Endothelial cell of umbilical vein (primary cell): ENCODE measurements around the gene KRTAP10-9.

Experiments
- EZH2 ChIP-seq: IDR thresholded peaks from 2 replicates; pipeline ENCODE4 v1.6.1; 2012; ENCODE audit warnings: borderline replicate concordance, low read depth, mild to moderate bottlenecking, moderate library complexity, low read length, inconsistent platforms; ENCODE audit not compliant: severe bottlenecking
- FOS ChIP-seq: IDR thresholded peaks from 2 replicates; pipeline ENCODE4 v1.6.1; 2011; ENCODE audit warnings: mild to moderate bottlenecking, low read length, moderate library complexity, borderline replicate concordance; ENCODE audit not compliant: insufficient read depth
- GATA2 ChIP-seq: IDR thresholded peaks from 2 replicates; pipeline ENCODE4 v1.7.0; 2011; ENCODE audit warnings: low read depth, mild to moderate bottlenecking, moderate library complexity, mixed read lengths, low read length; ENCODE audit not compliant: insufficient read length, insufficient read depth
- MYC ChIP-seq: IDR thresholded peaks from one replicate; pipeline ENCODE4 v1.6.1; 2011; ENCODE audit warnings: mild to moderate bottlenecking, low read depth, low read length
- POLR2A ChIP-seq: IDR thresholded peaks from 2 replicates; pipeline ENCODE4 v1.6.1; 2012; ENCODE audit warnings: low read depth, mild to moderate bottlenecking, control low read depth, low read length
- POLR2AphosphoS5 ChIP-seq: IDR thresholded peaks from 2 replicates; pipeline ENCODE4 v1.6.1; 2012; ENCODE audit warnings: low read depth, mild to moderate bottlenecking, control low read depth, low read length, moderate library complexity; ENCODE audit not compliant: insufficient read depth
- TF ChIP-seq, protein P1 (sequence below): IDR thresholded peaks from 2 replicates; pipeline ENCODE4 v1.6.1; 2011; ENCODE audit not compliant: insufficient read depth, insufficient read length
- TF ChIP-seq, protein P2 (sequence below), 2 donors: IDR thresholded peaks; 1 replicate in 1 of 2; 2 replicates in 1 of 2; pipeline ENCODE4 v1.5.1; 2011; ENCODE audit warnings: low read length in 2 of 2, mild to moderate bottlenecking in 2 of 2, moderate library complexity in 2 of 2, control low read depth in 1 of 2, inconsistent platforms in 1 of 2, low read depth in 1 of 2; ENCODE audit not compliant: insufficient read depth in 1 of 2; ENCODE audit errors: extremely low read depth in 1 of 2

DNA sequence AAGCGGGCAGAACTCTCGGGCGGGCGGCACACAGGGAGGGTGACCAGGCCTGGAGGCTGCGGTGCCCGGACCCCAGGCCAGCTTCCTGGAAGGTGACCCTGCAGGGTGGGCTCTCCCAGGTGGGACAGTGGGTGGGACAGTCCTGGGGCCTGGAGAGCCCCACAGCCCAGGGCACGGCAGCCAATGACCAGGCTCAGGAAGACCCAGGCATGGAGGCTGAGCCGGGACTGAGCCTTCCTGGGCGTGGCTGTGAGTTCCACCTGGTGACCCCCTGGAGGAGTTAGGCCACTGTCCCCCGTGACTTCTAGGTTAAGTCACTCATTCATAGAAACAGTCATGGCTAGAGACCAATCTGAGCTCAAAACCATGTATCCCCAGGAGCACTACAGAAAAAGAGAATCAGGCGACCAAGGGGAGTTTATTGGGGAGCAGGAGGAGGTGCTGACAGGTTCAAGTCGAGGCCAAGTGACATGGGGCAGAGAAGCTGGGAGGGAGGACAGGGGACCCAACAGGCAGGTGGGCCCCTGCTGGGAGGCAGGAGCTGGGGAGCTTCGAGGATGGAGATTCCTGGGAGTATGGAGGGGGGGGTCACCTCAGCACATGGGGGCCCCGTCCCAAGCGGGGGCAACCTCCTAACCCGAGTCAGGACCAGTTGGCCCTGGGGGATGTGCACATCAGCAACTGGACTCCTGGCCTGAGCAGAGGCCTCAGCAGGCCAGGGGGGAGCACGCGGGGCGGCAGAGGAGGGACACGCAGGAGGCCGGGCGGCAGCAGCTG is 47.6 kb upstream of the KRTAP10-9 start:
- TF ChIP-seq, protein P1, sequence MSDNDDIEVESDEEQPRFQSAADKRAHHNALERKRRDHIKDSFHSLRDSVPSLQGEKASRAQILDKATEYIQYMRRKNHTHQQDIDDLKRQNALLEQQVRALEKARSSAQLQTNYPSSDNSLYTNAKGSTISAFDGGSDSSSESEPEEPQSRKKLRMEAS: no peak
- TF ChIP-seq, protein P2, sequence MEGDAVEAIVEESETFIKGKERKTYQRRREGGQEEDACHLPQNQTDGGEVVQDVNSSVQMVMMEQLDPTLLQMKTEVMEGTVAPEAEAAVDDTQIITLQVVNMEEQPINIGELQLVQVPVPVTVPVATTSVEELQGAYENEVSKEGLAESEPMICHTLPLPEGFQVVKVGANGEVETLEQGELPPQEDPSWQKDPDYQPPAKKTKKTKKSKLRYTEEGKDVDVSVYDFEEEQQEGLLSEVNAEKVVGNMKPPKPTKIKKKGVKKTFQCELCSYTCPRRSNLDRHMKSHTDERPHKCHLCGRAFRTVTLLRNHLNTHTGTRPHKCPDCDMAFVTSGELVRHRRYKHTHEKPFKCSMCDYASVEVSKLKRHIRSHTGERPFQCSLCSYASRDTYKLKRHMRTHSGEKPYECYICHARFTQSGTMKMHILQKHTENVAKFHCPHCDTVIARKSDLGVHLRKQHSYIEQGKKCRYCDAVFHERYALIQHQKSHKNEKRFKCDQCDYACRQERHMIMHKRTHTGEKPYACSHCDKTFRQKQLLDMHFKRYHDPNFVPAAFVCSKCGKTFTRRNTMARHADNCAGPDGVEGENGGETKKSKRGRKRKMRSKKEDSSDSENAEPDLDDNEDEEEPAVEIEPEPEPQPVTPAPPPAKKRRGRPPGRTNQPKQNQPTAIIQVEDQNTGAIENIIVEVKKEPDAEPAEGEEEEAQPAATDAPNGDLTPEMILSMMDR (IDR thresholded peaks at IDR 0.05; ENCODE audit: extremely low read depth in 1 of 2, insufficient read depth in 1 of 2, low read depth in 1 of 2, low read length in 2 of 2): no peak
- TF ChIP-seq MYC: no peak
- TF ChIP-seq FOS: no peak
- no peak for TF ChIP-seq POLR2A
- no peak for TF ChIP-seq EZH2
- TF ChIP-seq POLR2AphosphoS5: no peak
- no peak for TF ChIP-seq GATA2
